GM23248 (cell line): ENCODE measurements around the gene TMPRSS15.

Experiments
- EZH2 ChIP-seq: fragments of 200-600 bp; sonication (generic); IDR thresholded peaks from 2 replicates; pipeline ENCODE4 v1.6.1; 2018; ENCODE audit warnings: antibody characterized with exemption, mild to moderate bottlenecking; ENCODE audit not compliant: insufficient read depth, poor library complexity, severe bottlenecking
- EZH2phosphoT487 ChIP-seq: fragments of 200-600 bp; sonication (generic); IDR thresholded peaks from 2 replicates; pipeline ENCODE4 v1.6.1; 2018; ENCODE audit warnings: antibody characterized with exemption, moderate library complexity, mild to moderate bottlenecking, low read depth; ENCODE audit not compliant: insufficient read depth

- TF ChIP-seq EZH2phosphoT487 (no peak), EZH2 (no peak)
Observed at GRCh38 chr21:18430341-18430740, 26.8 kb upstream of the TMPRSS15 start.
